Kidney capillary endothelial cell (primary cell): ENCODE measurements around the gene NEU4.
"Not testable (repeated sequence)": the region's sequence is repeated elsewhere in the genome, so short reads cannot be mapped to it uniquely, and the experiment has no call there.

Experiments used
- DNase-seq: peaks from one replicate; pipeline ENCODE4 v3.0.0-alpha.2; 2018; ENCODE audit warnings: low spot score

The NEU4 gene

DNA sequence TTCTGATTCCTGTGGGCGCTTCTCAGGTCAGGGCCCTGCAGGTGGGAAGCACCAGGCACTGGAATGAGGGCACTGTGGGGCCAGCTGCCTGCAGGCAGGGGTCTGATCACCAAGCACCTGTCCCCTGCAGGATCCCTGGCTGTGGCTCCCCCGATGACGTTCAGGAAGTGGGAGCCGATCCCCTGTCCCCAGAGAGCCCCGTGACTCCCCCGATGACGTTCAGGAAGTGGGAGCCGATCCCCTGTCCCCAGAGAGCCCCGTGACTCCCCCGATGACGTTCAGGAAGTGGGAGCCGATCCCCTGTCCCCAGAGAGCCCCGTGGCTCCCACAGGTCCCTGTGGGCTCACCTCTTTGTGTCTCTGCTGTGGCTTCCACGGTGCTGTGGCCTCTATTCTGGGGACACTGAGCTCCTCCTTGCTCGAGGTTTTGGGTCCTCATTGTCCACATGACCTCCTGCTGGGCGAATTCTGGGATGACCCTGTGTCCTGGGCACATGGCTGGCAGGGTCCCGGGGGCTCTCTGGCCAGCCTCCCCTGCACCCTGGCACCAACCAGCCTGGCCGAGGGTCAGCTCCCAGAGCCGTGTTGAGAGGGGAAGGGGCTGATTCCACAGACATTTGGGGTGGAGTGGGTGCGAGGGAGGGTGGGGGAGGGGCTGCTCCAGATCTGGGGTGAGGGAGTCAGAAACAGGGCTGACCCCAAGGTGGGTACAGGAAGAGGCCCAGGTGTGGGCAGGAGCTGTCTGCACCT, 4.8 kb downstream of the NEU4 start:
- DNase-seq = no peak

DNA sequence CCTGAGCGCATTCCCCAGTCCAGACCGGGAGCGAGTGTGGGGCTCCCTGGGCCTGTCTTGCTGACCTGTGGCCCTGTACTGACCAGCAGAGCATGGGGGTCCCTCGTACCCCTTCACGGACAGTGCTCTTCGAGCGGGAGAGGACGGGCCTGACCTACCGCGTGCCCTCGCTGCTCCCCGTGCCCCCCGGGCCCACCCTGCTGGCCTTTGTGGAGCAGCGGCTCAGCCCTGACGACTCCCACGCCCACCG, 5.3 kb downstream of the NEU4 start:
- DNase-seq = no peak

- no peak for DNase-seq
Measured at GRCh38 chr2:241814643-241815476, 5.9 kb downstream of the NEU4 start.

- no peak for DNase-seq
Measured at GRCh38 chr2:241815477-241816430, 6.8 kb downstream of the NEU4 start.

GRCh38 chr2:241816431-241817121, 7.6 kb downstream of the NEU4 start:
- DNase-seq = no peak

GRCh38 chr2:241817126-241817820, 8.3 kb downstream of the NEU4 start:
- DNase-seq = no peak

DNA sequence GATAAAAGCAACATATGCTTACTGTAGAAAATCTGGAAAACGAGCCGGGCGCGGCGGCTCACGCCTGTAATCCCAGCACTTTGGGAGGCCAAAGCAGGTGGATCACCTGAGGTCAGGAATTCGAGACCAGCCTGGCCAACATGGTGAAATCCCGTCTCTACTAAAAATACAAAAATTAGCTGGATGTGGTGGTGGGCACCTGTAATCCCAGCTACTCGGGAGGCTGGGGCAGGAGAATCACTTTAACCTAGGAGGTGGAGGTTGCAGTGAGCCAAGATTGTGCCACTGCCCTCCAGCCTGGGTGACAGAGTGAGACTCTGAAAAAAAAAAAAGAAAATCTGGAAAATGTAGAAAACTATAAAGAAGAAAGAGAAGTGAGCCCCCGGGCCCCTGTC, 8.8 kb downstream of the NEU4 start:
- not testable (repeated sequence) for DNase-seq

DNA sequence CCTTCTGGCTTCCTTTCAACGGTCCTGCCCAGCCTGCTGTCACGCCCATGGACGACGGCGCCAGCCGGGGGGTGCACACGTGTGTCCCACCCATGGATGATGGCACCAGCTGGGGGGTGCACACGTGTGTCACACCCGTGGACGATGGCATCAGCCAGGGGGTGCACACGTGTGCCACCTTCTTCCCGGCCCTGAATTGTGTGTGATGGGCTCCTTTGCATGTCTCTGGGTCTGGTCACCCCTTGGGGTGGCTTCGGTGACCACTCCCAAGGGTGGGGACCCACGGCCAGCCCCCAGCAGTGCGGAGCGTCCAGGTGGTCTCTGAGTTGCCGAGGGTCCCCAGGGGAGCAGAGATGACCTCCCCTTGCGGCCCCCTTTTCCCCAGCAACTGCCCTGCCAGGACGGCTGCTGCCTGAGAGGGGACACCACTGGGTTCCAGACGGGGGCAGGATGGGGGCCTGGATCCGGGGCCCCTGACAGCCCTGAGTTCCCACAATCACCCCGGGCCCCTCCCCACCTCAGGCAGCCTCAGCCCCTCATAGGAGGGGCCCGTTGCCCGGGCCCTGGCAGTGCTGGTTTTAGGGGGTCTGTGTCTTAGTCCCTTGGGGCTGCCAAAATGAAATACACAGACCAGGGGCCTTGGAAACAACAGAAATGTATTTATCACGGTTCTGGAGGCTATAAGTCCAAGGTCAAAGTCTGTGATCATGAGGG, 9.4 kb downstream of the NEU4 start:
- DNase-seq = no peak

- no peak for DNase-seq
Measured at GRCh38 chr2:241818943-241819270, 9.9 kb downstream of the NEU4 start.

- DNase-seq = not testable (repeated sequence)
Measured at GRCh38 chr2:241819947-241820624, 11.1 kb downstream of the NEU4 start.

DNA sequence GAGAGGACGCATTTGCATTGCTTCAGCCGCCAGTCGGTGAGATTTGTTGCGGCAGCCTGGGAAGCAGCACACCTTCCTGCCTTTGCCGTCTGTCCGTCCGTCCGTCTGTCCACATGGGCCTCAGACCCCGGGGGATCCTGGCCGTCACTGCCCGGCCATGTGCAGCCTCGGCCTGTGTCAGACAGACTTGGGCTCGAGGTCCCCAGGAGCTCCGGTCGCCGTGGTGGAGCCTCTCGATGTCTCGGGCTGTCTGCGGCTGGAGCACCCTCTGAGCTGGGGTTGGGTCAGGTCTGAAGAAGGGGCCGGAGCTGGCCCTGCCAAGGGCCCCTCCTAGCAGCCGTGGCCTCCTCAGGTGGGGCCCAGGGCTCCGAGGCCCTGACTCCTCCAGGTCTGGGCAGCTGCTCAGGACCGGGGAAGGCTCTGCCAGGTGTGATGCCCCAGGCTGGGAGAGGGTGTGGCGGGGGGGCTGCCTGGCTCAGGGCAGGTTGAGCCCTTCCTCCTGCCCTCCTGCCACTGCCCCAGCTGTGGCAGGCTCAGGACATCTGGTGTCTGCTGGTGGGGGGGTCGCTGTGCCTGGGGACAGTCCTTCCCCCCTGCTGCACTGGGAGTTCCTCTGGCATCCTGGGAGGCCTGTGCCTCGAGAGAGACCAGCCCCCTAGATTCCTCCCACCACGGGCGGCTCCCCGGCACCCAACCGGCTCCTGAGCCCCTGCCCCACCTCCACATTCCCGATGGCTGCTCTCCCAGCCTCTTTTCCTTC, 11.8 kb downstream of the NEU4 start:
- no peak for DNase-seq

GRCh38 chr2:241821460-241822263, 12.7 kb downstream of the NEU4 start:
- no peak for DNase-seq

DNA sequence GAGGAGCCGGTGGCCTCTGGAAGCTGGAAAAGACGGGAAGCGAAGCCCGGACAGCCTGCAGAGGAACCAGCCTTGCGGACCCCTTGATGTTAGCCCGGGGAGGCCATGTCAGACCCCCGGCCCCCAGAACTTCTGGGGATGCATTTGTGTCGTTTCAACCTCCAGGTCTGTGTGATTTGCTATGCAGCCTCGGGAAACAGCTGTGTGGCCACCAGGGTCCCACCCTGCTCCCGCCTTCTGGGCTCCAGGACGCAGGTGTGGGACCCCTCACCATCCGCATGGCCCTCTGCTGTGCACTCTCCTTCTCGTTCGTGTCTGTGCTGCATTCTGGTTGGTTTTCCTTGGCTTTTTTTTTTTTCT, 13.3 kb downstream of the NEU4 start:
- no peak for DNase-seq

DNA sequence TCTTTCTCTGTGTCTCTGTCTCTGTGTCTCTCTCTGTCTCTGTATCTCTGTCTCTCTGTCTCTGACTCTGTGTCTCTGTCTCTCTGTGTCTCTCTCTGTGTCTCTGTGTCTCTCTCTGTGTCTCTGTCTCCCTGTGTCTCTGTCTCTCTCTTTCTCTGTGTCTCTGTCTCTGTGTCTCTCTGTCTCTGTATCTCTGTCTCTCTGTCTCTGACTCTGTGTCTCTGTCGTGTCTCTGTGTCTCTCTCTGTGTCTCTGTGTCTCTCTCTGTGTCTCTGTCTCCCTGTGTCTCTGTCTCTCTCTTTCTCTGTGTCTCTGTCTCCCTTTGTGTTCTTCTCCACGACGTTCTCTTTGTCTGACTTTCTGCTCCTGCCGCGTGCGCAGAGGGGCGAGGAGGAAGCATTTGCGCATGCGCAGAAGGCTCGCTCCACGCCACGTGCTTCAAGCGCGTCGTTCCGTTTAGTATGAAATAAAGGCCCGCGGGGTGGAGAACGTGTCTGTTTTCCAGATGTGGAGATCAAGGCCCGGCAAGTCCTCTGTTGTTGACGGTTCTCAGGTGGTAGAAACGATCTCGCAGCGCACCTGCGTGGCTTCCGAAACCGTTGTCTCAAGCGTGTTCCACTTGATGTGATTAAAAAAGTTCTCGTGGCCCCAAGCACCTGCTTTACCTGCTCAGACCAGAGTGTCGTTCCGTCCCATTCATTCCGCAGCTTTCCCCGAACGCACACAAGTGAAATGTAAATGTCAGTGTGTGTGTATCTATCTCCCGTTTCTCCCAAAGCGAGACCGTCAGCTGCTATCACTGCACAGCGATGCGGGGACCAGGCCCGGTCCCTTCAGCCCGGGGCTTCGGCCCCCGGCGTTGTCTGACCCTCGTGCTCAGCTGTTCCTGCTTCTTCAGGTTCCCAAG, 14.8 kb downstream of the NEU4 start:
- DNase-seq = not testable (repeated sequence)

DNA sequence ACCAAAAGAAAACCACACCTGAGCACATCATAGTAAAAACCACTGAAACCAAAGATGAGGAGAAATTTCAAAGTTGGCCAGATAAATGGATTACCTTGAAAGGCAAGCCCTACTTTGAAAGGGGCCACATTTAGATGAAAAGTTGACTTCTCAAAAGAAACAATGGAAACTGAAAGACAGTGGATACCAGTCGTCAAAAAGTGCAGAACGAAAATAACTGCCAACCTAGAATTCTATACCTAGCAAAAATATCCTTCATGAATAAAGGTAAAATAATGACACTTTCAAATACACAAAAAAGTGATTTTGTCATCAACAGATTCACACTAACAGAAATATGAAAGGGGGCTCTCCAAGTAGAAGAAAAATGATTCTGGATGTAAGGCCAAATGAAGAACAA, 18.4 kb downstream of the NEU4 start:
- no peak for DNase-seq

- no peak for DNase-seq
Measured at GRCh38 chr2:241833101-241833663, 24.2 kb downstream of the NEU4 start.
